ENCODE measurements around the gene TINCR. TPM values are rescaled to one million over a fixed set of nuclear protein-coding genes. Genes with fewer than 3 reads are reported as not detected.

The TINCR gene
- total and polyA plus RNA-seq, 2 donors (not counting 1 experiment from before 2014, with no cell fraction given), result 0.42 to 0.54 TPM

DNA sequence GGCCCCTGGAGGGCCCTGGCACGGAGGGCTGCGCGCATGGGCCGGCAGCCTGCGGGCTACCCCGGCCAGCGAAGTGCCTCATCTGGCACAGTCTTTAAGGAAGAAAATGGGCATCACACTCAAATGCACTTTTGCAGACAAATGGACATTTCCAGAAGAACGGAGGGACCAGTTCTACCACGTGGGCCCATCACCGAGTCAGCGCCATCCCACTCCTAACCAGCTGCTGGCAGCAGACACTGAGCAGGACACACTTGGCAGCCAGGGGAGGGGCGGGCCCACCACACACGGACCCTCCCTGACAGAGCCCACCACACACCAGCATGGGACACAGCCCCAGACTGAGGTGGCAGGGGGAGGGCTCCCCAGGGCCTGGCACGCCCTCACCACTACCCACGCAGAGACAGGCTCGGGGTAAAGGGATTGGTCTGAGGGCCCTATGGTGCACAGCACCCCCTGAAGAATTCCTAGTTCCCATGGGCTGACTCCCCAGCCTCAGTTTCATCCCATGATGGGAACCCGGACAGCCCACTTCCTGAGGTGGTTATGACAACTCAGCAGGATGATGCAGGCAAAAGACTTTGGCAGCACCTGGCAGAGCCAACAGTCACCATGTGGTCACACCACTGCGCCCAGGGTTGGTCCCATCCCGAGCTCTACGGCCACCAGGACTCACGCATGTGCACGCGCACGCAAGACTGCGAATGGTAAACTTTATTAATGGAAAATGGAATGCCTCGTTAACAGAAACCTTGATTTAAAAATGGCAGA is 18.7 kb upstream of the TINCR start:
- WGBS (ENCODE audit: insufficient coverage), result 64% methylated on average over 16 of the region's 26 CpGs
- Histone ChIP-seq H3K79me2 (ENCODE audit: control insufficient read depth, insufficient read depth, low read length) (peaks cover 8% of the 10 kb centered on the region), H3K4me3 (ENCODE audit: control extremely low read depth in 1 of 5, extremely low read depth in 1 of 5, insufficient read depth in 1 of 5, low read depth in 2 of 5, low read length in 4 of 5) (no peak overlapping the region), H2AFZ (ENCODE audit: insufficient read depth, low read depth, low read length, poor library complexity, severe bottlenecking) (no peak overlapping the region), H3K27me3 (replicated peaks in 1 of 4; ENCODE audit: control extremely low read depth in 1 of 4, control insufficient read depth in 3 of 4, insufficient read depth in 4 of 4, low read length in 3 of 4) (no peaks in the 10 kb centered on the region), H3K27ac (ENCODE audit: low read length in 2 of 2) (peak overlapping the region in 1 of 2 donors; percentile 30), H4K20me1 (ENCODE audit: control insufficient read depth, insufficient read depth, low read length, poor library complexity, severe bottlenecking) (peaks cover 59% of the 10 kb centered on the region), H3K36me3 (replicated peaks in 1 of 2; ENCODE audit: control extremely low read depth in 1 of 2, control insufficient read depth in 1 of 2, extremely low read depth in 1 of 2, insufficient read depth in 2 of 2, low read length in 1 of 2) (peaks cover 0 to 59% of the 10 kb centered on the region in 2 experiments), H3K9me3 (ENCODE audit: control extremely low read depth in 1 of 3, control insufficient read depth in 2 of 3, insufficient read depth in 1 of 3, low read length in 2 of 3) (no peaks in the 10 kb centered on the region), H3K4me2 (replicated peaks; ENCODE audit: low read depth, low read length, poor library complexity, severe bottlenecking) (peak overlapping the region; percentile 34), H3K4me1 (ENCODE audit: control insufficient read depth in 2 of 2, insufficient read depth in 2 of 2, low read length in 2 of 2) (peaks cover 10 to 13% of the 10 kb centered on the region in 2 donors), H3K9ac (ENCODE audit: low read length) (no peak overlapping the region)
- TF ChIP-seq EZH2 (IDR thresholded peaks at IDR 0.05; ENCODE audit: borderline replicate concordance, insufficient read depth, low read depth, low read length, poor library complexity, severe bottlenecking), result no peak
- TF ChIP-seq, protein P1, sequence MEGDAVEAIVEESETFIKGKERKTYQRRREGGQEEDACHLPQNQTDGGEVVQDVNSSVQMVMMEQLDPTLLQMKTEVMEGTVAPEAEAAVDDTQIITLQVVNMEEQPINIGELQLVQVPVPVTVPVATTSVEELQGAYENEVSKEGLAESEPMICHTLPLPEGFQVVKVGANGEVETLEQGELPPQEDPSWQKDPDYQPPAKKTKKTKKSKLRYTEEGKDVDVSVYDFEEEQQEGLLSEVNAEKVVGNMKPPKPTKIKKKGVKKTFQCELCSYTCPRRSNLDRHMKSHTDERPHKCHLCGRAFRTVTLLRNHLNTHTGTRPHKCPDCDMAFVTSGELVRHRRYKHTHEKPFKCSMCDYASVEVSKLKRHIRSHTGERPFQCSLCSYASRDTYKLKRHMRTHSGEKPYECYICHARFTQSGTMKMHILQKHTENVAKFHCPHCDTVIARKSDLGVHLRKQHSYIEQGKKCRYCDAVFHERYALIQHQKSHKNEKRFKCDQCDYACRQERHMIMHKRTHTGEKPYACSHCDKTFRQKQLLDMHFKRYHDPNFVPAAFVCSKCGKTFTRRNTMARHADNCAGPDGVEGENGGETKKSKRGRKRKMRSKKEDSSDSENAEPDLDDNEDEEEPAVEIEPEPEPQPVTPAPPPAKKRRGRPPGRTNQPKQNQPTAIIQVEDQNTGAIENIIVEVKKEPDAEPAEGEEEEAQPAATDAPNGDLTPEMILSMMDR (IDR thresholded peaks at IDR 0.05), result no peak
- intact Hi-C loops (cut with micrococcal nuclease), result no loop called here
- CTCF ChIA-PET, result interaction anchor here (1.0 kb wide), 1 partner anchor 8 kb away, joined by 4 read pairs; no protein-coding TSS in a partner anchor
- POLR2A ChIA-PET, result interaction anchor here (0.6 to 0.7 kb wide), 2 partner anchors 649 to 715 kb away, joined by 4 read pairs; no protein-coding TSS in a partner anchor
- Mint-ChIP-seq H3K9me3 (ENCODE audit: insufficient read depth) (no peaks in the 10 kb centered on the region), H3K4me3 (no peak overlapping the region), H3K27me3 (no peaks in the 10 kb centered on the region), H3K27ac (no peak overlapping the region), H3K4me1 (peaks cover 10% of the 10 kb centered on the region)
- ATAC-seq (ENCODE audit: low read depth), result no peak
- DNase-seq, result no peak
